CD4-positive, alpha-beta memory T cell (primary cell): ENCODE data around the gene KRTAP9-9. TPM values are rescaled to one million over a fixed set of nuclear protein-coding genes. Genes with fewer than 3 reads are reported as not detected.

Experiments
- CTCF ChIA-PET: fragments of 350-600 bp; sonication (Branson Sonifier 250); formaldehyde crosslinking; loops from one replicate; lab custom pipeline; 2021; ENCODE audit warnings: inconsistent platforms; ENCODE audit not compliant: partially characterized antibody; lab: Charles Lee
- POLR2A ChIA-PET: fragments of 350-600 bp; sonication (Branson Sonifier 250); formaldehyde crosslinking; loops from one replicate; lab custom pipeline; 2021; ENCODE audit not compliant: partially characterized antibody; lab: Charles Lee
- DNase-seq, 5 donors: peaks; one replicate each; pipeline versions ENCODE4 v3.0.0 to v3.0.0-alpha.2; 2020 to 2022; ENCODE audit warnings: mixed read lengths in 1 of 5
- H3K27ac ChIP-seq: one replicate; pipeline ENCODE4 v1.7.0; 2013; ENCODE audit warnings: low read depth, low read length
- H3K27me3 ChIP-seq: 2 replicates; pipeline ENCODE4 v1.7.0; 2013; ENCODE audit warnings: mild to moderate bottlenecking, low read length, moderate library complexity; ENCODE audit not compliant: insufficient read depth
- H3K36me3 ChIP-seq: 2 replicates; pipeline ENCODE4 v1.7.0; 2013; ENCODE audit warnings: mild to moderate bottlenecking, low read length, moderate library complexity; ENCODE audit not compliant: insufficient read depth
- H3K4me1 ChIP-seq: 2 replicates; pipeline ENCODE4 v1.7.0; 2013; ENCODE audit warnings: mild to moderate bottlenecking, low read length, moderate library complexity; ENCODE audit not compliant: insufficient read depth
- H3K4me3 ChIP-seq, 2 donors: one replicate each; pipeline ENCODE4 v1.7.0; 2013; ENCODE audit warnings: low read length in 2 of 2, mild to moderate bottlenecking in 1 of 2
- H3K9me3 ChIP-seq, 2 donors: one replicate each; pipeline ENCODE4 v1.7.0; 2013; ENCODE audit warnings: low read length in 2 of 2, control low read depth in 1 of 2; ENCODE audit not compliant: control insufficient read depth in 1 of 2
- H3K27ac Mint-ChIP-seq, 7 donors: one replicate each; pipeline ENCODE4 v1.8.0; 2020 to 2021; ENCODE audit warnings: mixed read lengths in 7 of 7, mild to moderate bottlenecking in 6 of 7, inconsistent platforms in 3 of 7, moderate library complexity in 3 of 7
- H3K27me3 Mint-ChIP-seq, 2 donors: one replicate each; pipeline ENCODE4 v1.8.0; 2020 to 2021; ENCODE audit warnings: mixed read lengths in 2 of 2
- H3K36me3 Mint-ChIP-seq, 2 donors: one replicate each; pipeline ENCODE4 v1.8.0; 2020 to 2021; ENCODE audit warnings: mixed read lengths in 2 of 2, inconsistent platforms in 1 of 2, mild to moderate bottlenecking in 1 of 2
- H3K4me1 Mint-ChIP-seq, 4 donors: one replicate each; pipeline ENCODE4 v1.8.0; 2020 to 2021; ENCODE audit warnings: mixed read lengths in 4 of 4, mild to moderate bottlenecking in 1 of 4
- H3K4me3 Mint-ChIP-seq, 8 donors: one replicate each; pipeline ENCODE4 v1.8.0; 2020 to 2021; ENCODE audit warnings: mixed read lengths in 8 of 8, mild to moderate bottlenecking in 7 of 8, moderate library complexity in 6 of 8, inconsistent platforms in 3 of 8
- H3K9me3 Mint-ChIP-seq, 8 donors: one replicate each; pipeline ENCODE4 v1.8.0; 2020 to 2021; ENCODE audit warnings: mixed read lengths in 8 of 8, mild to moderate bottlenecking in 5 of 8, inconsistent platforms in 3 of 8, moderate library complexity in 1 of 8
- intact Hi-C: fragments of 100-400 bp; cut with micrococcal nuclease; formaldehyde crosslinking; loops from one replicate; pipeline ENCODE4 v1.15.1; 2023
- polyA plus RNA-seq, 2 donors: library from polyadenylated mRNA; unstranded; fragments of 300-500 nt; fragmentation: Illumina TruSeq; gene quantifications; one replicate each; pipeline ENCODE4 v1.2.3, GENCODE V29; 2021
- total RNA-seq, 2 experiments: library from RNA; stranded (reverse); gene quantifications; one replicate each; pipeline ENCODE4 v1.2.3, GENCODE V29; 2021

The KRTAP9-9 gene
- total and polyA plus RNA-seq, 4 experiments from 2014 or later, result not detected

DNA sequence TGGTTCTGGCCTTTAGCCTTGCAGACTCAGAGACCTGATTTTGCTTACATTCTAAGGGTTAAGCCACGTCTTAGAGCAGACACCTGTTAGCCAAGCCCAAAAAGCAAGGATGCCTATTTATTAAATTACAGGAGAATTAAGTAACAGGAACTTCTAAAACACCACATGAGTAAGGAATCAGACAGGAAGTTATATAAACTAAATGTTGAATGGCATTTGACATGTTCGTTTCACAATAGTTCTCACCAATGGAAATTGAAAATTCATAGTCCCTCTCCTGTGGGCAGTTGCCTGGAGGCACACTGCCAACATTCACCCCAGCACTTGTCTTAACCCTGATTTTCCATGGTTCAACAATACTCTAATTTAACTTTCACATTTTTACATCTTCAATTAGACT, 29.4 kb downstream of the KRTAP9-9 start:
- intact Hi-C loops, result no loop called here
- Mint-ChIP-seq H3K36me3 (no peaks in the 10 kb centered on the region), H3K27me3 (peaks cover 0 to 4% of the 10 kb centered on the region in 2 donors), H3K4me1 (peaks cover 3 to 14% (median 10%) of the 10 kb centered on the region in 4 donors), H3K4me3 (no peak overlapping the region), H3K9me3 (peaks cover 0 to 2% (median 0%) of the 10 kb centered on the region in 8 donors), H3K27ac (peak overlapping the region in 1 of 7 donors; percentile 31)
- Histone ChIP-seq H3K36me3 (no peaks in the 10 kb centered on the region), H3K4me3 (no peak overlapping the region), H3K4me1 (peaks cover 6% of the 10 kb centered on the region), H3K9me3 (no peaks in the 10 kb centered on the region), H3K27me3 (no peaks in the 10 kb centered on the region), H3K27ac (no peak overlapping the region)
- ChIA-PET CTCF (no interaction called here), POLR2A (interaction anchor here (0.9 kb wide), 1 partner anchor 24 kb away, joined by 3 read pairs; the partner anchor contains the start of gene KRTAP16-1)
- DNase-seq, result no peak

DNA sequence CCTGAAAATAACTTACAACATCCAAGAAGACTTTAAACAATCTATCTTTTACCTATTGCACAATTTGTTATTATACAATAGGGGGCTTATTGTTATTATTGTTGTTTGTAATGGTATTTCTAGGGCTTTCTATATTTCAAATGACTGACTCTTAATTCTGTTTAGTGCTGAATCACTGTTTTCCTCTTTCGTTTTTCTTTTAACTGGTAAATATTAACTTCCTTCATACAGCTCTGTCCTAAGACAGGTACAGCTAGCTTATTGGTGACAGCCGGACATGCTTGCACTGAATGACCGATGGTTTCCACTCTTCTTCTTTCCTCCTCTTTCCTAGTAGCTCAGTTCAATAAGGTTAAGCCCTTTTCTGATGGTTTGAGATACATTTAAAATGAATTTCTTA, 31.9 kb downstream of the KRTAP9-9 start:
- Histone ChIP-seq H3K4me1 (peaks cover 6% of the 10 kb centered on the region), H3K27me3 (no peaks in the 10 kb centered on the region), H3K36me3 (no peaks in the 10 kb centered on the region), H3K9me3 (no peaks in the 10 kb centered on the region), H3K27ac (no peak overlapping the region), H3K4me3 (no peak overlapping the region)
- POLR2A ChIA-PET, result no interaction called here
- no peaks in the 10 kb centered on the region for H3K9me3 Mint-ChIP-seq
- H3K27ac Mint-ChIP-seq, result peak overlapping the region in 1 of 7 donors; percentile 17
- DNase-seq, result no peak
- H3K4me1 Mint-ChIP-seq, result peaks cover 3 to 14% (median 10%) of the 10 kb centered on the region in 4 donors
- CTCF ChIA-PET, result interaction anchor here (1.0 to 1.4 kb wide), 2 partner anchors 20 to 163 kb away, joined by 3 read pairs; partner anchors contain the start of gene KRTAP4-12
- H3K36me3 Mint-ChIP-seq, result no peaks in the 10 kb centered on the region
- no peak overlapping the region for H3K4me3 Mint-ChIP-seq
- intact Hi-C loops, result no loop called here
- H3K27me3 Mint-ChIP-seq, result peaks cover 0 to 3% of the 10 kb centered on the region in 2 donors

- Histone ChIP-seq H3K4me3 (no peak overlapping the region), H3K4me1 (no peaks in the 10 kb centered on the region), H3K9me3 (no peaks in the 10 kb centered on the region), H3K36me3 (no peaks in the 10 kb centered on the region), H3K27me3 (no peaks in the 10 kb centered on the region), H3K27ac (no peak overlapping the region)
- Mint-ChIP-seq H3K4me3 (no peak overlapping the region), H3K36me3 (no peaks in the 10 kb centered on the region), H3K9me3 (peaks cover 0 to 3% (median 0%) of the 10 kb centered on the region in 8 donors), H3K27me3 (peaks cover 0 to 6% of the 10 kb centered on the region in 2 donors), H3K4me1 (no peaks in the 10 kb centered on the region), H3K27ac (no peak overlapping the region)
- intact Hi-C loops, result no loop called here
- no peak for DNase-seq
- CTCF ChIA-PET, result no interaction called here
- POLR2A ChIA-PET, result no interaction called here
Observed at GRCh38 chr17:41294016-41294415, 38.8 kb downstream of the KRTAP9-9 start.

- H3K27ac ChIP-seq, result no peak overlapping the region
- H3K36me3 ChIP-seq, result no peaks in the 10 kb centered on the region
- intact Hi-C loops, result no loop called here
- H3K4me3 ChIP-seq, result no peak overlapping the region
- Mint-ChIP-seq H3K9me3 (peaks cover 0 to 12% (median 3%) of the 10 kb centered on the region in 8 donors), H3K4me3 (no peak overlapping the region), H3K36me3 (peaks cover 0 to 4% of the 10 kb centered on the region in 2 donors), H3K27ac (no peak overlapping the region), H3K4me1 (peaks cover under 1 to 9% (median 4%) of the 10 kb centered on the region in 4 donors), H3K27me3 (peaks cover 0 to 4% of the 10 kb centered on the region in 2 donors)
- H3K27me3 ChIP-seq, result no peaks in the 10 kb centered on the region
- CTCF ChIA-PET, result no interaction called here
- H3K9me3 ChIP-seq, result no peaks in the 10 kb centered on the region
- POLR2A ChIA-PET, result no interaction called here
- DNase-seq, result no peak
- no peaks in the 10 kb centered on the region for H3K4me1 ChIP-seq
Observed at GRCh38 chr17:41296846-41297245, 41.7 kb downstream of the KRTAP9-9 start.

DNA sequence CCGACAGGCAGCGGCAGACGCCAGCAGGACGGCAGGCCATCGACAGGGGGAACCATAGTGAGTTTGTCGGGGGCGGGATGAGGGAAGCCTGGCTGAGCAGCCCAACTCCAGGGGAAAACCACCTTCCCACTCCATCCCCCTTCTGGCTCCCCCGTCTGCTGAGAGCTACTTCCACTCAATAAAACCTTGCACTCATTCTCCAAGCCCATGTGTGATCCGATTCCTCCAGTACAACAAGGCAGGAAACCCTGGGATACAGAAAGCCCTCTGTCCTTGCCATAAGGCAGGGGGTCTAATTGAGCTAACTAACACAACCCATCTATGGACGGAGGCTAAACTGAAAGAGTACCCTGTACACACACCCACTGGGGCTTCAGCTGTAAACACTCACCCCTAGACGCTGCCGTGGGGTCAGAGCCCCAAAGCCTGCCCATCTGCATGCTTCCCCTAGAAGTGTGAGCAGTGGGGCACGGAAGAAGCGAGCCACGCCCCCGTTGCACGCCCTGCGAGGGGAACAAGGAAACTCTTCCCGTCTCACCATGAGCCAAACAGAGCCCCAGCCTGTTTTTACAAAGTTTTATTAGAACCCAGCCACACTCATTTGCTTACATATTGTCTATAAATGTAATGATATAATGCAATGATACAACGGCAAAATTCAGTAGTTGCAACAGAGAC, 43.4 kb downstream of the KRTAP9-9 start:
- Histone ChIP-seq H3K27ac (no peak overlapping the region), H3K27me3 (no peaks in the 10 kb centered on the region), H3K4me3 (no peak overlapping the region), H3K4me1 (no peaks in the 10 kb centered on the region), H3K36me3 (no peaks in the 10 kb centered on the region), H3K9me3 (no peaks in the 10 kb centered on the region)
- Mint-ChIP-seq H3K9me3 (peaks cover 0 to 12% (median 3%) of the 10 kb centered on the region in 8 donors), H3K27ac (peak overlapping the region in 1 of 7 donors; percentile 62), H3K4me1 (peaks cover 3 to 14% (median 8%) of the 10 kb centered on the region in 4 donors), H3K27me3 (no peaks in the 10 kb centered on the region), H3K4me3 (no peak overlapping the region), H3K36me3 (peaks cover 0 to 4% of the 10 kb centered on the region in 2 donors)
- DNase-seq, result no peak
- CTCF ChIA-PET, result no interaction called here
- POLR2A ChIA-PET, result no interaction called here
- intact Hi-C loops, result no loop called here

DNA sequence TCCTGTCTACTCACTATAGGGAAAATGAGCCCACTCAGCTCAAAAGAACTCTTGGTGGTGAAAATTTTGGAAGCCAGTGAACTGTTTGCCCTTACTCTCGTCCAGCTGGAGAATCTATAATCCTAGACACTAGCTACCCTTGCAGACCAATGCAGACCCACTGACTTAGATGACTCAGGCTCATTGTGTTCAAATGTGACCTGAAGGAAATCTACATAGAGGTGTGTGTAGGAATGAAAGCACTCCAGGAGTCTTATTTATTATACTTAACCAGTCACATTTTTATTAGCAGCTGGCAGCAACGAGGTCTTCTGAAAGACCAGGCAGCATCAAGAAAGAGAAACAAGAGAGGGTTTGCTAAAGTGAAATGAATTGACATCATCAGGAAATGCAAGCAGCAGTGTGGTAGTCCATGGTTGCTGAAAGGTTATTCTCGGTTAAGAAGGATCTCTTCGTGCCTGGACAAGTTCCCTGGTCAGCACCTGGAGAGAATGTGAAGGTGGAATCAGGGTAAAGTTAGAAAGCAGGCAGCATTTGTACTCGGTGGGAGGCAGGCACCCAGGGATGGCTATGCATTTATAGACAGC, 46.1 kb downstream of the KRTAP9-9 start:
- POLR2A ChIA-PET, result no interaction called here

More for the DNA sequence above, 46.1 kb downstream of the KRTAP9-9 start:
- Histone ChIP-seq H3K36me3 (no peaks in the 10 kb centered on the region), H3K27ac (no peak overlapping the region), H3K4me1 (peaks cover 4% of the 10 kb centered on the region), H3K4me3 (no peak overlapping the region), H3K9me3 (no peaks in the 10 kb centered on the region), H3K27me3 (no peaks in the 10 kb centered on the region)
- no peak for DNase-seq
- Mint-ChIP-seq H3K36me3 (peaks cover 0 to 4% of the 10 kb centered on the region in 2 donors), H3K27ac (no peak overlapping the region), H3K4me1 (peaks cover 9 to 19% (median 14%) of the 10 kb centered on the region in 4 donors), H3K4me3 (no peak overlapping the region), H3K9me3 (peaks cover 0 to 12% (median 3%) of the 10 kb centered on the region in 8 donors), H3K27me3 (no peaks in the 10 kb centered on the region)
- intact Hi-C loops, result no loop called here
- CTCF ChIA-PET, result interaction anchor here (3.8 kb wide), 1 partner anchor 20 kb away, joined by 18 read pairs; no protein-coding TSS in a partner anchor
